Esophagus muscularis mucosa (tissue), 4 donors: ENCODE data around the gene DPPA2. TPM values are rescaled to one million over a fixed set of nuclear protein-coding genes. Genes with fewer than 3 reads are reported as not detected.

Experiments
- DNase-seq: peaks from one replicate; pipeline ENCODE4 v3.0.0-alpha.2; 2017; ENCODE audit errors: extremely low spot score
- H3K27ac ChIP-seq, 4 donors: fragments of 200-600 bp; sonication (generic); replicated peaks in 1 of 4; 1 replicate in 3 of 4; 2 replicates in 1 of 4; pipeline ENCODE4 v1.5.1; 2016 to 2019; ENCODE audit warnings: mild to moderate bottlenecking in 1 of 4
- H3K27me3 ChIP-seq, 4 donors: fragments of 200-600 bp; sonication (generic); one replicate each; pipeline versions ENCODE4 v1.5.1 to v1.6.0; 2016 to 2019
- H3K36me3 ChIP-seq, 4 donors: fragments of 200-600 bp; sonication (generic); one replicate each; pipeline ENCODE4 v1.5.1; 2016 to 2019
- H3K4me1 ChIP-seq, 4 donors: fragments of 200-600 bp; sonication (generic); one replicate each; pipeline ENCODE4 v1.5.1; 2016 to 2019
- H3K4me3 ChIP-seq, 4 donors: fragments of 200-600 bp; sonication (generic); 1 replicate in 2 of 4; 2 replicates in 2 of 4; pipeline ENCODE4 v1.5.1; 2016 to 2019; ENCODE audit warnings: mild to moderate bottlenecking in 4 of 4, moderate library complexity in 1 of 4
- H3K9me3 ChIP-seq, 4 donors: fragments of 200-600 bp; sonication (generic); 1 replicate in 3 of 4; 2 replicates in 1 of 4; pipeline ENCODE4 v1.5.1; 2016 to 2019
- EP300 ChIP-seq: sonication (generic); formaldehyde crosslinking; IDR thresholded peaks from one replicate; pipeline ENCODE4 v1.6.1; 2017; ENCODE audit warnings: antibody characterized with exemption
- POLR2A ChIP-seq: fragments of 450-650 bp; IDR thresholded peaks from one replicate; pipeline ENCODE4 v1.6.1; 2017; ENCODE audit warnings: antibody characterized with exemption, moderate library complexity, mild to moderate bottlenecking, low read depth
- POLR2AphosphoS5 ChIP-seq, 2 donors: sonication (generic); formaldehyde crosslinking; IDR thresholded peaks; one replicate each; pipeline ENCODE4 v1.6.1; 2017; ENCODE audit warnings: antibody characterized with exemption in 2 of 2
- WGBS: methylation state at CpG from one replicate; pipeline ENCODE4 v1.1.5; 2018; 5-methylcytosine and 5-hydroxymethylcytosine counted together
- intact Hi-C: fragments of 100-400 bp; cut with DNase I; formaldehyde crosslinking; loops from one replicate; pipeline ENCODE4 v1.15.1; 2023
- total RNA-seq, 4 donors: library from RNA; depleted of rRNA; stranded (reverse); fragments of >200 nt; gene quantifications; one replicate each; pipeline versions ENCODE4 v1.1.0 to v1.2.1, GENCODE V29; 2016
- TF ChIP-seq, protein P1 (sequence below), 3 experiments: fragments of 200-600 bp in 2 of 3; fragments of 450-650 bp in 1 of 3; sonication (generic) in 2 of 3; IDR thresholded peaks; one replicate each; pipeline ENCODE4 v1.5.1; 2017 to 2019; ENCODE audit warnings: antibody characterized with exemption in 3 of 3, mild to moderate bottlenecking in 2 of 3, moderate library complexity in 1 of 3

DPPA2 gene
- total RNA-seq, 4 donors from 2014 or later, result not detected

DNA sequence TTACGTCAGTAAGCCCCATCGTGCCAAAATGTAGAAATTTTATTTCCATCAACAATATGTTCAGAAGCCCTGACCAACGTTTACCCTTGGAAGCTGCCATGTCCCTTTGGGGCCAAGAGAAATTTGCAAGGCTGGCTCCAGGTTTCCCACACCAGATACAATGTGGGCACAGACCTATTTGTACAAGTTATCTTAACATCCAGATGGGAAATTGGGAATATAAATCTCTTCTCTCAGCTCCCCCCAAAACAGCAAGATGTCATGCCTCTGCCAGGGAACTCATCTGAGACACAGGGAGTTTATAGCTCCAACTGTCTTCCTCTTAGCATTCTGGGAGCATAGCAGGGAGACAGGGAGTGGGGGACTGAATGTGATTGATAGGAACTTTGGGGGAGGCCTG, 9.3 kb upstream of the DPPA2 start:
- TF ChIP-seq EP300 (no peak), POLR2A (no peak), POLR2AphosphoS5 (IDR thresholded peaks at IDR 0.05) (no peak)
- TF ChIP-seq, protein P1, sequence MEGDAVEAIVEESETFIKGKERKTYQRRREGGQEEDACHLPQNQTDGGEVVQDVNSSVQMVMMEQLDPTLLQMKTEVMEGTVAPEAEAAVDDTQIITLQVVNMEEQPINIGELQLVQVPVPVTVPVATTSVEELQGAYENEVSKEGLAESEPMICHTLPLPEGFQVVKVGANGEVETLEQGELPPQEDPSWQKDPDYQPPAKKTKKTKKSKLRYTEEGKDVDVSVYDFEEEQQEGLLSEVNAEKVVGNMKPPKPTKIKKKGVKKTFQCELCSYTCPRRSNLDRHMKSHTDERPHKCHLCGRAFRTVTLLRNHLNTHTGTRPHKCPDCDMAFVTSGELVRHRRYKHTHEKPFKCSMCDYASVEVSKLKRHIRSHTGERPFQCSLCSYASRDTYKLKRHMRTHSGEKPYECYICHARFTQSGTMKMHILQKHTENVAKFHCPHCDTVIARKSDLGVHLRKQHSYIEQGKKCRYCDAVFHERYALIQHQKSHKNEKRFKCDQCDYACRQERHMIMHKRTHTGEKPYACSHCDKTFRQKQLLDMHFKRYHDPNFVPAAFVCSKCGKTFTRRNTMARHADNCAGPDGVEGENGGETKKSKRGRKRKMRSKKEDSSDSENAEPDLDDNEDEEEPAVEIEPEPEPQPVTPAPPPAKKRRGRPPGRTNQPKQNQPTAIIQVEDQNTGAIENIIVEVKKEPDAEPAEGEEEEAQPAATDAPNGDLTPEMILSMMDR (IDR thresholded peaks at IDR 0.05), result no peak
- H3K27me3 ChIP-seq, result no peaks in the 10 kb centered on the region
- no peaks in the 10 kb centered on the region for H3K36me3 ChIP-seq
- no peak overlapping the region for H3K4me3 ChIP-seq
- WGBS, result 59% methylated on average over 3 of the region's 3 CpGs
- no peak overlapping the region for H3K27ac ChIP-seq
- H3K4me1 ChIP-seq, result no peaks in the 10 kb centered on the region
- no peak for DNase-seq
- H3K9me3 ChIP-seq, result no peaks in the 10 kb centered on the region
- intact Hi-C loops, result no loop called here

DNA sequence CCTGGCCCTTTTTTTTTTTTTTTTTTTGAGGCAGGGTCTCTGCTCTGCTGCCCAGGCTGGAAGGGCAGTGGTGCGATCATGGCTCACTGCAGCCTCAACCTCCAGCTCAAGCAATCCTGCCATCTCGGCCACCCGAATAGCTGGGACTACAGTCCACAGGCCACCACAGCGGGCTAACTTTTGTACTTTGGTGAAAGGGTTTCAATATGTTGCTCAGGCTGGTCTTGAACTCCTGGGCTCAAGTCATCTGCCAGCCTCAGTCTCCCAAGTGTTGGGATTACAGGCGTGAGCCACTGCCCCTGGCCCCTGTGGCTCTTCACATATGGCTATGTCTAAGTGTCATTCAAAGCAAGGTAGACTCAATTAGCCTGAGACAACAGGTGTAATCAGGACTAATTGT, 8.8 kb upstream of the DPPA2 start:
- no peaks in the 10 kb centered on the region for H3K27me3 ChIP-seq
- no peak overlapping the region for H3K27ac ChIP-seq
- H3K9me3 ChIP-seq, result no peaks in the 10 kb centered on the region
- 88% methylated on average over 3 of the region's 5 CpGs for WGBS
- TF ChIP-seq EP300 (no peak), POLR2AphosphoS5 (IDR thresholded peaks at IDR 0.05) (no peak), POLR2A (no peak)
- TF ChIP-seq, protein P1 (IDR thresholded peaks at IDR 0.05), result no peak
- H3K4me1 ChIP-seq, result no peaks in the 10 kb centered on the region
- DNase-seq, result no peak
- H3K36me3 ChIP-seq, result no peaks in the 10 kb centered on the region
- intact Hi-C loops, result no loop called here
- no peak overlapping the region for H3K4me3 ChIP-seq

DNA sequence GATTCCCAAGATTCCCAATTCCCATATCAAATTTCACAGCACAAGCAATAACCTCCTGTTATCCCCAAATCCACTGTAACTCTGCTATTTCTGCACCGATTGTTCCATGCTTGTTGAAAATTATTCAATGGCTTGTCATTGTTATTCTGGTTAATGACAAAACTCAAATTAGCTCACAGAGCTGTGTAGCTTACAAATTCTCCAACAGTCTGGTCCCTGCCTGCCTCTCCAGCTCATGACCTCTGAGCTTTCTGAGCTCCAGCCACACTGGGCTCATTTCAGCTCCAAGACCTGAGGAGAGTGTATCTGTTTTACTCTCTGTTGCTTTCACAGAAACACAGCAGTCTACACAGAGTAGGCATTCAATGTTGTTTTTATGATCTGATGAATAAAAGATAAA, 3.3 kb downstream of the DPPA2 start:
- TF ChIP-seq POLR2A, result no peak
- no peak for TF ChIP-seq EP300
- no peak for TF ChIP-seq POLR2AphosphoS5 (IDR thresholded peaks at IDR 0.05)
- TF ChIP-seq, protein P1 (IDR thresholded peaks at IDR 0.05), result no peak
- Histone ChIP-seq H3K27ac (no peak overlapping the region), H3K27me3 (no peaks in the 10 kb centered on the region), H3K4me3 (no peak overlapping the region), H3K36me3 (no peaks in the 10 kb centered on the region), H3K9me3 (no peaks in the 10 kb centered on the region), H3K4me1 (no peaks in the 10 kb centered on the region)
- WGBS, result 73% methylated on average over 1 of the region's 1 CpG
- DNase-seq, result no peak
- intact Hi-C loops, result no loop called here

DNA sequence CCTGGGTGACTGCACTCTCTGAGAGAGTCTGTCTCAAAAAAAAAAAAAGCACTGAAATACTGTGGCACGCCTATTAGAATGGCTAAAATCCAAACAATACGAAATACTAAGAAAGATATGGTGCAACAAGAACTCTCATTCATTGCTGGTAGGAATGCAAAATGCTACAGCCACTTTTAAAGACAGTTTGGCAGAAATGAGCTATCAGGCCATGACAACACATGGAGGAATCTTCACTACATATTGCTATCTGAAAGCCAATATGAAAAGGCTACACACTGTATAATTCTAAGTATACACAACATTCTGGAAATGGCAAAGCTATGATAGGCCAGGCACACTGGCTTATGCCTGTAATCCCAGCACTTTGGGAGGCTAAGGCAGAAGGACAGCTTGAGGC, 18.8 kb downstream of the DPPA2 start:
- intact Hi-C loops, result no loop called here
- Histone ChIP-seq H3K4me1 (no peaks in the 10 kb centered on the region), H3K4me3 (no peak overlapping the region), H3K9me3 (no peaks in the 10 kb centered on the region), H3K27me3 (no peaks in the 10 kb centered on the region), H3K36me3 (no peaks in the 10 kb centered on the region), H3K27ac (no peak overlapping the region)
- WGBS, result 91% methylated on average over 2 of the region's 2 CpGs
- DNase-seq, result no peak
- TF ChIP-seq POLR2A, result no peak
- TF ChIP-seq, protein P1 (IDR thresholded peaks at IDR 0.05), result no peak
- TF ChIP-seq POLR2AphosphoS5 (IDR thresholded peaks at IDR 0.05), result no peak
- TF ChIP-seq EP300, result no peak

DNA sequence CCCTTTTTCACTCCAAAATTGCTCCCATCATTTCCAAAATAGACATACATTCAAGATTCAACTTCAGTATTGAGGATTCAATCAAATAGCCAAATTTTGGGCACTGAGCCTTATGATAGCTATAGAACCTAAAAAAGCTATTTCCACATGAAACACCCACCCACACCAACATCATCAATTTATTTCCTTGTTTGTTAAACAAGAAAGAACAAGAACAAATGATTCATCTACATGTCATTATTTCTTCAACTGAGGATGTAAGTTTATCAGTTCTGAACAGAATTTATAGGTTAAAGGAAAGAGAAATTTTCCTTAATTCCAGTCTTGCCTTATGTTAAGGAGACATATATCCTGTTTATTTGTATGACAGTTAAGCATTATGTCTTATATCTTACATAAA, 32.2 kb downstream of the DPPA2 start:
- no peak for DNase-seq
- Histone ChIP-seq H3K9me3 (no peaks in the 10 kb centered on the region), H3K27me3 (no peaks in the 10 kb centered on the region), H3K4me3 (no peak overlapping the region), H3K4me1 (no peaks in the 10 kb centered on the region), H3K36me3 (no peaks in the 10 kb centered on the region), H3K27ac (no peak overlapping the region)
- intact Hi-C loops, result no loop called here
- TF ChIP-seq, protein P1 (IDR thresholded peaks at IDR 0.05), result no peak
